ENCODE measurements around the gene SAMD4A. TPM values are rescaled to one million over a fixed set of nuclear protein-coding genes. Genes with fewer than 3 reads are reported as not detected.

The SAMD4A gene
- polyA plus RNA-seq, 3 donors: 3.2 to 8.6 (median 4.2) TPM

DNA sequence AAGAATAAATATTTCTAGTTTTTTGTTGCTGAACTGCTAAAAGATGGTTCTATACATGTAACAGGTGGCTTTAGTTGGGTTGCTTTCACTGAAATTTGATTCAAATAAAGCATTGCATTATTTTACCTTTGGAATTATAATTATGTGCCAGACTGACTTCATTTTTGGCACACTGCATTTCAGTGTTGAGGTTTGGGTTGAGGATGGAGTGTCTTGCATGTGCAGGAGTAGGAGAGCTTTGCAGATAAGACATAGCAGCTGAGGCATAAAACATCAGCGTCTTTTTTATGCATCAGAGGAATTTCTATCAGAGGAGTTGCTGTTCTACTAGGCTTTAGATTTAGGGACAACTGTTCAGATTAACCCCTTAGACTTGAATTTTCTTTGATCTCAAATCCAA lies 17.2 kb downstream of the SAMD4A start:
- TF ChIP-seq, protein P1, sequence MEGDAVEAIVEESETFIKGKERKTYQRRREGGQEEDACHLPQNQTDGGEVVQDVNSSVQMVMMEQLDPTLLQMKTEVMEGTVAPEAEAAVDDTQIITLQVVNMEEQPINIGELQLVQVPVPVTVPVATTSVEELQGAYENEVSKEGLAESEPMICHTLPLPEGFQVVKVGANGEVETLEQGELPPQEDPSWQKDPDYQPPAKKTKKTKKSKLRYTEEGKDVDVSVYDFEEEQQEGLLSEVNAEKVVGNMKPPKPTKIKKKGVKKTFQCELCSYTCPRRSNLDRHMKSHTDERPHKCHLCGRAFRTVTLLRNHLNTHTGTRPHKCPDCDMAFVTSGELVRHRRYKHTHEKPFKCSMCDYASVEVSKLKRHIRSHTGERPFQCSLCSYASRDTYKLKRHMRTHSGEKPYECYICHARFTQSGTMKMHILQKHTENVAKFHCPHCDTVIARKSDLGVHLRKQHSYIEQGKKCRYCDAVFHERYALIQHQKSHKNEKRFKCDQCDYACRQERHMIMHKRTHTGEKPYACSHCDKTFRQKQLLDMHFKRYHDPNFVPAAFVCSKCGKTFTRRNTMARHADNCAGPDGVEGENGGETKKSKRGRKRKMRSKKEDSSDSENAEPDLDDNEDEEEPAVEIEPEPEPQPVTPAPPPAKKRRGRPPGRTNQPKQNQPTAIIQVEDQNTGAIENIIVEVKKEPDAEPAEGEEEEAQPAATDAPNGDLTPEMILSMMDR (IDR thresholded peaks at IDR 0.05): no peak
- no peaks in the 10 kb centered on the region for H3K4me1 ChIP-seq (ENCODE audit: control insufficient read depth in 1 of 2, insufficient read depth in 2 of 2, low read length in 2 of 2)
- no peaks in the 10 kb centered on the region for H3K79me2 ChIP-seq (ENCODE audit: insufficient read depth, low read length)
- no peak overlapping the region for H3K4me3 ChIP-seq (replicated peaks in 1 of 3; ENCODE audit: low read depth in 2 of 3, low read length in 3 of 3)
- H4K20me1 ChIP-seq (ENCODE audit: insufficient read depth, low read length): no peaks in the 10 kb centered on the region
- intact Hi-C loops (cut with micrococcal nuclease): no loop called here
- peaks cover 0 to 7% (median 6%) of the 10 kb centered on the region in 3 donors for H3K27me3 Mint-ChIP-seq (ENCODE audit: low read depth in 3 of 3)
- no peaks in the 10 kb centered on the region for H3K36me3 Mint-ChIP-seq
- H2AFZ ChIP-seq (ENCODE audit: insufficient read depth, low read depth, low read length, poor library complexity, severe bottlenecking): no peak overlapping the region
- H3K27ac Mint-ChIP-seq: no peak overlapping the region
- H3K4me2 ChIP-seq (replicated peaks; ENCODE audit: extremely low read depth, low read length, poor library complexity, severe bottlenecking): no peak overlapping the region
- H3K27me3 ChIP-seq (ENCODE audit: control insufficient read depth in 2 of 2, insufficient read depth in 2 of 2, low read length in 2 of 2): no peaks in the 10 kb centered on the region
- H3K36me3 ChIP-seq (replicated peaks in 1 of 2; ENCODE audit: control insufficient read depth in 1 of 2, insufficient read depth in 2 of 2, low read length in 2 of 2): no peaks in the 10 kb centered on the region
- H3K4me1 Mint-ChIP-seq: peaks cover 4% of the 10 kb centered on the region
- no peak overlapping the region for H3K9ac ChIP-seq (ENCODE audit: insufficient read depth, low read length, poor library complexity, severe bottlenecking)
- H3K9me3 Mint-ChIP-seq: peaks cover 0 to 2% (median 0%) of the 10 kb centered on the region in 7 donors
- H3K4me3 Mint-ChIP-seq: no peak overlapping the region
- H3K9me3 ChIP-seq (replicated peaks in 1 of 2; ENCODE audit: control insufficient read depth in 1 of 2, insufficient read depth in 1 of 2, low read length in 2 of 2): no peaks in the 10 kb centered on the region
- H3K27ac ChIP-seq (ENCODE audit: low read depth in 1 of 2, low read length in 2 of 2): no peak overlapping the region
- DNase-seq: no peak
- WGBS (ENCODE audit: insufficient coverage): no CpG with 5 or more reads among the region's 1 CpG

DNA sequence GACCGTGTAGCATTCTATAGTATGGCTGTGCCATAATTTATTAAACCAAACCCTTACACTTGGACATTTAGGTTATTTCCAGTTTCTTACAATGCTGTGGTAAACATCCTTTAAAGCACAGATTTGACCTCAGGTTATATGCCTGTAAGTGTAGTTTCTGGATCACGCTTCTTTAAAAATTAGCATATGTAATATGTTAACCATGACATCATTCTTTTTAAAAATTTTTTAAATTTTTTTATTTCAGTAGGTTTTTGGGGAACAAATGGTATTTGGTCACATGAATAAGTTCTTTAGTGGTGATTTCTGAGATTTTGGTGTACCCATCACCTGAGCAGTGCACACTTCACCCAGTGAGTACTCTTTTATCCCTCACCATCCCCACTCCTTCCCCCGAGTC lies 18.3 kb downstream of the SAMD4A start:
- H4K20me1 ChIP-seq (ENCODE audit: insufficient read depth, low read length): no peaks in the 10 kb centered on the region
- no peaks in the 10 kb centered on the region for H3K27me3 ChIP-seq (ENCODE audit: control insufficient read depth in 2 of 2, insufficient read depth in 2 of 2, low read length in 2 of 2)
- intact Hi-C loops (cut with micrococcal nuclease): no loop called here
- Mint-ChIP-seq H3K27ac (no peak overlapping the region), H3K4me1 (no peaks in the 10 kb centered on the region), H3K27me3 (ENCODE audit: low read depth in 3 of 3) (peaks cover 0 to 7% (median 6%) of the 10 kb centered on the region in 3 donors), H3K36me3 (no peaks in the 10 kb centered on the region), H3K9me3 (peaks cover 0 to 2% (median 0%) of the 10 kb centered on the region in 7 donors), H3K4me3 (no peak overlapping the region)
- H3K4me3 ChIP-seq (replicated peaks in 1 of 3; ENCODE audit: low read depth in 2 of 3, low read length in 3 of 3): no peak overlapping the region
- H3K9me3 ChIP-seq (replicated peaks in 1 of 2; ENCODE audit: control insufficient read depth in 1 of 2, insufficient read depth in 1 of 2, low read length in 2 of 2): no peaks in the 10 kb centered on the region
- no CpG with 5 or more reads among the region's 3 CpGs for WGBS (ENCODE audit: insufficient coverage)
- no peak for DNase-seq
- no peak overlapping the region for H3K4me2 ChIP-seq (replicated peaks; ENCODE audit: extremely low read depth, low read length, poor library complexity, severe bottlenecking)
- no peak overlapping the region for H2AFZ ChIP-seq (ENCODE audit: insufficient read depth, low read depth, low read length, poor library complexity, severe bottlenecking)
- no peaks in the 10 kb centered on the region for H3K4me1 ChIP-seq (ENCODE audit: control insufficient read depth in 1 of 2, insufficient read depth in 2 of 2, low read length in 2 of 2)
- no peak overlapping the region for H3K9ac ChIP-seq (ENCODE audit: insufficient read depth, low read length, poor library complexity, severe bottlenecking)
- TF ChIP-seq, protein P1 (IDR thresholded peaks at IDR 0.05): no peak
- no peaks in the 10 kb centered on the region for H3K79me2 ChIP-seq (ENCODE audit: insufficient read depth, low read length)
- no peaks in the 10 kb centered on the region for H3K36me3 ChIP-seq (replicated peaks in 1 of 2; ENCODE audit: control insufficient read depth in 1 of 2, insufficient read depth in 2 of 2, low read length in 2 of 2)
- H3K27ac ChIP-seq (ENCODE audit: low read depth in 1 of 2, low read length in 2 of 2): no peak overlapping the region
